Measurements from ENCODE around the gene CHGA. TPM values are rescaled to one million over a fixed set of nuclear protein-coding genes. Genes with fewer than 3 reads are reported as not detected.

CHGA gene
- total and polyA plus RNA-seq, 2 of the 13 experiments (the other 11 are each of a cell fraction or from before 2014, with no cell fraction given), result not detected

GRCh38 chr14:92963301-92964123, 40.6 kb downstream of the CHGA start:
- DNase-seq (ENCODE audit: low spot score), result peak; percentile 43
- Histone ChIP-seq H3K36me3 (replicated peaks in 1 of 2; ENCODE audit: control insufficient read depth in 1 of 2, insufficient read depth in 2 of 2, low read length in 2 of 2) (peaks cover 0 to 8% of the 10 kb centered on the region in 2 experiments; a peak in 2 of 5 replicates), H4K20me1 (ENCODE audit: insufficient read depth, low read length) (no peaks in the 10 kb centered on the region), H3K9me3 (ENCODE audit: low read length) (no peaks in the 10 kb centered on the region), H3K4me2 (ENCODE audit: low read depth, low read length) (peak overlapping the region; percentile 40), H3K27me3 (ENCODE audit: control insufficient read depth in 1 of 2, insufficient read depth in 2 of 2, low read length in 2 of 2) (no peaks in the 10 kb centered on the region), H2AFZ (ENCODE audit: low read length) (no peak overlapping the region), H3K4me1 (ENCODE audit: insufficient read depth, low read length) (peaks cover 29% of the 10 kb centered on the region), H3K79me2 (ENCODE audit: insufficient read depth, low read length) (no peaks in the 10 kb centered on the region), H3K27ac (ENCODE audit: extremely low read length, insufficient read depth, low read length) (no peak overlapping the region), H3K4me3 (replicated peaks in 1 of 3; ENCODE audit: insufficient read depth in 1 of 3, low read depth in 2 of 3, low read length in 3 of 3) (no peak overlapping the region; a peak in 1 of 6 replicates), H3K9ac (ENCODE audit: insufficient read depth, low read depth, low read length) (no peak overlapping the region)
- WGBS (ENCODE audit: low lambda C conversion rate), result 46% methylated on average over 14 of the region's 14 CpGs
- BruUV-seq (replicated peaks), result no TSS peak
- intact Hi-C loops (cut with micrococcal nuclease; ENCODE audit: unreplicated experiment) (no loop called here), in situ Hi-C loops (cut with HindIII; ENCODE audit: extremely low pct_ligation_motif_present, low pct_unique_long_range_greater_than_20kb) (no loop called here)
- ATAC-seq, result peak; percentile 73
- POLR2A ChIA-PET, result interaction anchor here (1.3 kb wide), 1 partner anchor 243 kb away, joined by 3 read pairs; the partner anchor contains the start of gene GON7
- FAIRE-seq, result no peak
- CTCF ChIA-PET (ENCODE audit: low intra/inter-chr PET ratio, low total read pairs), result no interaction called here
- TF ChIP-seq NR1H2 (CRISPR knock-in tag; IDR thresholded peaks at IDR 0.05; ENCODE audit: borderline replicate concordance, low read depth), result no peak
- TF ChIP-seq FOXA1 (IDR thresholded peaks at IDR 0.05), result no peak
- 0 out of 2 replicates have a peak, but pooled peaks have one; percentile 36 for TF ChIP-seq FOXA1 (CRISPR knock-in tag; IDR thresholded peaks at IDR 0.05)
- TF ChIP-seq NR2F6 (IDR thresholded peaks at IDR 0.05), result peak; percentile 63
- TF ChIP-seq NR2F6 (CRISPR knock-in tag; IDR thresholded peaks at IDR 0.05), result peak; percentile 68
- TF ChIP-seq CENPT (CRISPR knock-in tag; IDR thresholded peaks at IDR 0.05; ENCODE audit: low read depth), result no peak
- peak; percentile 29; the same call in 1 of the 2 replicates for TF ChIP-seq SAP130 (CRISPR knock-in tag; IDR thresholded peaks at IDR 0.05; ENCODE audit: low read depth)
- TF ChIP-seq ZNF563 (CRISPR knock-in tag; IDR thresholded peaks at IDR 0.05), result 0 out of 2 replicates have a peak, but pooled peaks have one; percentile 63
- TF ChIP-seq CEBPG (CRISPR knock-in tag; IDR thresholded peaks at IDR 0.05), result no peak
- TF ChIP-seq, protein P1, sequence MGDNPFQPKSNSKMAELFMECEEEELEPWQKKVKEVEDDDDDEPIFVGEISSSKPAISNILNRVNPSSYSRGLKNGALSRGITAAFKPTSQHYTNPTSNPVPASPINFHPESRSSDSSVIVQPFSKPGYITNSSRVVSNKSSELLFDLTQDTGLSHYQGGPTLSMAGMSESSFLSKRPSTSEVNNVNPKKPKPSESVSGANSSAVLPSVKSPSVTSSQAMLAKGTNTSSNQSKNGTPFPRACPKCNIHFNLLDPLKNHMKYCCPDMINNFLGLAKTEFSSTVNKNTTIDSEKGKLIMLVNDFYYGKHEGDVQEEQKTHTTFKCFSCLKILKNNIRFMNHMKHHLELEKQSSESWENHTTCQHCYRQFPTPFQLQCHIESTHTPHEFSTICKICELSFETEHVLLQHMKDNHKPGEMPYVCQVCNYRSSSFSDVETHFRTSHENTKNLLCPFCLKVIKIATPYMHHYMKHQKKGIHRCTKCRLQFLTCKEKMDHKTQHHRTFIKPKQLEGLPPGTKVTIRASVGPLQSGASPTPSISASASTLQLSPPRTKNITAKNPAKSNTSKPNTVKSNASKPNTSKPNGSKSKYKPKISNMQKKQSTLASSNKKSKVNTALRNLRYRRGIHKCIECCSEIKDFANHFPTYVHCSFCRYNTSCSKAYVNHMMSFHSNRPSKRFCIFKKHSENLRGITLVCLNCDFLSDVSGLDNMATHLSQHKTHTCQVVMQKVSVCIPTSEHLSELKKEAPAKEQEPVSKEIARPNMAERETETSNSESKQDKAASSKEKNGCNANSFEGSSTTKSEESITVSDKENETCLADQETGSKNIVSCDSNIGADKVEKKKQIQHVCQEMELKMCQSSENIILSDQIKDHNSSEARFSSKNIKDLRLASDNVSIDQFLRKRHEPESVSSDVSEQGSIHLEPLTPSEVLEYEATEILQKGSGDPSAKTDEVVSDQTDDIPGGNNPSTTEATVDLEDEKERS (CRISPR knock-in tag; IDR thresholded peaks at IDR 0.05), result no peak
- TF ChIP-seq SRY (CRISPR knock-in tag; IDR thresholded peaks at IDR 0.05), result no peak
- TF ChIP-seq, protein P2, sequence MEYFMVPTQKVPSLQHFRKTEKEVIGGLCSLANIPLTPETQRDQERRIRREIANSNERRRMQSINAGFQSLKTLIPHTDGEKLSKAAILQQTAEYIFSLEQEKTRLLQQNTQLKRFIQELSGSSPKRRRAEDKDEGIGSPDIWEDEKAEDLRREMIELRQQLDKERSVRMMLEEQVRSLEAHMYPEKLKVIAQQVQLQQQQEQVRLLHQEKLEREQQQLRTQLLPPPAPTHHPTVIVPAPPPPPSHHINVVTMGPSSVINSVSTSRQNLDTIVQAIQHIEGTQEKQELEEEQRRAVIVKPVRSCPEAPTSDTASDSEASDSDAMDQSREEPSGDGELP (IDR thresholded peaks at IDR 0.05; ENCODE audit: borderline replicate concordance, low read depth), result 0 out of 2 replicates have a peak, but pooled peaks have one; percentile 14
- TF ChIP-seq SALL1 (CRISPR knock-in tag; IDR thresholded peaks at IDR 0.05), result peak; percentile 51
- TF ChIP-seq ZFX (CRISPR knock-in tag; IDR thresholded peaks at IDR 0.05; ENCODE audit: low read depth), result 0 out of 2 replicates have a peak, but pooled peaks have one; percentile 5
- TF ChIP-seq HIC2 (CRISPR knock-in tag; IDR thresholded peaks at IDR 0.05; ENCODE audit: low read depth), result peak; percentile 36; the same call in 1 of the 2 replicates
- TF ChIP-seq ZNF136 (CRISPR knock-in tag; IDR thresholded peaks at IDR 0.05; ENCODE audit: low read depth), result no peak
- TF ChIP-seq HOXA3 (CRISPR knock-in tag; IDR thresholded peaks at IDR 0.05), result peak; percentile 20; the same call in 1 of the 2 replicates
- TF ChIP-seq ZNF333 (CRISPR knock-in tag; IDR thresholded peaks at IDR 0.05; ENCODE audit: borderline replicate concordance), result no peak
